ENCODE measurements around the gene TPP1.

The TPP1 gene

GRCh38 chr11:6616596-6617250, 2.5 kb downstream of the TPP1 start:
- TF ChIP-seq, protein P1, sequence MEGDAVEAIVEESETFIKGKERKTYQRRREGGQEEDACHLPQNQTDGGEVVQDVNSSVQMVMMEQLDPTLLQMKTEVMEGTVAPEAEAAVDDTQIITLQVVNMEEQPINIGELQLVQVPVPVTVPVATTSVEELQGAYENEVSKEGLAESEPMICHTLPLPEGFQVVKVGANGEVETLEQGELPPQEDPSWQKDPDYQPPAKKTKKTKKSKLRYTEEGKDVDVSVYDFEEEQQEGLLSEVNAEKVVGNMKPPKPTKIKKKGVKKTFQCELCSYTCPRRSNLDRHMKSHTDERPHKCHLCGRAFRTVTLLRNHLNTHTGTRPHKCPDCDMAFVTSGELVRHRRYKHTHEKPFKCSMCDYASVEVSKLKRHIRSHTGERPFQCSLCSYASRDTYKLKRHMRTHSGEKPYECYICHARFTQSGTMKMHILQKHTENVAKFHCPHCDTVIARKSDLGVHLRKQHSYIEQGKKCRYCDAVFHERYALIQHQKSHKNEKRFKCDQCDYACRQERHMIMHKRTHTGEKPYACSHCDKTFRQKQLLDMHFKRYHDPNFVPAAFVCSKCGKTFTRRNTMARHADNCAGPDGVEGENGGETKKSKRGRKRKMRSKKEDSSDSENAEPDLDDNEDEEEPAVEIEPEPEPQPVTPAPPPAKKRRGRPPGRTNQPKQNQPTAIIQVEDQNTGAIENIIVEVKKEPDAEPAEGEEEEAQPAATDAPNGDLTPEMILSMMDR (IDR thresholded peaks at IDR 0.05; ENCODE audit: low read length, missing control alignments): no peak
- H3K4me3 ChIP-seq (replicated peaks; ENCODE audit: low read depth, low read length): no peak overlapping the region
- no peak for DNase-seq (ENCODE audit: low read depth)

DNA sequence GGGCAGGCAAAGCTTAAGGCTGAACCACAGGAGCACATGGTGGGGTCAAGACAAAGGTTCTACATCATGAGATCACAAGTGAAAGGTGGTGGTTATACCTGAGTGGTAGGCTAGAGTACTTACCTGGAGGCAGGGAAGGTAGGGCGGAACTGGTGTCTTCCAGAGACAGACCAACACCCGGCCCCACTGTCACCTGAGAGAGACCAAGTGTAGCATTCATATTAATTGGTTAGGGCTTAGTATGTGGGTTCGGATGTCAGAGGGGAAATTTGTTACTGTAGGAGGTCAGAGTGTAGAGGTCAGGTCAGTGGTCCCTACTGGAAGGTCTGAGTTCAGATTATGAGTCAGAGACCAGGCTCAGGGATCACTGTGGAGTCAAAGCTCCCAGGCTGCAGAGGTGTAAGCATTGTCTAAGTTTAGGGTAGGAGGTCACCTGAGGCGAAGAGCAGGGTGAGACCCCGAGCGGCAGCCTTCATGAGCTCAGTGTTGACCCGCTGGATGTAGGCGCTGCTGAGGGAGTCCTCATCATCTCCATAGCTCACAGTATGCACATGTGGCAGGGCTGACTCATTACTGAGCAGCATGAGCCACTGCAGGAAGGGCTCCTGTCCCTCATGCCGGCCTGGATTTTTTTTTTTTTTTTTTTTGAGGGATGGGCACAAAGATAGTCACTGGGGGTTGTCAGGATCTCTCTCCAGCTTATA, 3.2 kb downstream of the TPP1 start:
- H3K4me3 ChIP-seq (replicated peaks; ENCODE audit: low read depth, low read length): no peak overlapping the region
- DNase-seq (ENCODE audit: low read depth): no peak
- TF ChIP-seq, protein P1 (IDR thresholded peaks at IDR 0.05; ENCODE audit: low read length, missing control alignments): no peak

- no peak overlapping the region for H3K4me3 ChIP-seq (replicated peaks; ENCODE audit: low read depth, low read length)
- DNase-seq (ENCODE audit: low read depth): no peak
- TF ChIP-seq, protein P1 (IDR thresholded peaks at IDR 0.05; ENCODE audit: low read length, missing control alignments): no peak
Observed at GRCh38 chr11:6615046-6615445, 4.2 kb downstream of the TPP1 start.

- no peak for DNase-seq (ENCODE audit: low read depth)
Observed at GRCh38 chr11:6614446-6614845, 4.8 kb downstream of the TPP1 start.

GRCh38 chr11:6613496-6613895, 5.7 kb downstream of the TPP1 start:
- no peak overlapping the region for H3K4me3 ChIP-seq (replicated peaks; ENCODE audit: low read depth, low read length)
- TF ChIP-seq, protein P1 (IDR thresholded peaks at IDR 0.05; ENCODE audit: low read length, missing control alignments): no peak
- DNase-seq (ENCODE audit: low read depth): no peak

More at GRCh38 chr11:6614446-6614845, 4.8 kb downstream of the TPP1 start:
- no peak overlapping the region for H3K4me3 ChIP-seq (replicated peaks; ENCODE audit: low read depth, low read length)
- TF ChIP-seq, protein P1 (IDR thresholded peaks at IDR 0.05; ENCODE audit: low read length, missing control alignments): no peak

DNA sequence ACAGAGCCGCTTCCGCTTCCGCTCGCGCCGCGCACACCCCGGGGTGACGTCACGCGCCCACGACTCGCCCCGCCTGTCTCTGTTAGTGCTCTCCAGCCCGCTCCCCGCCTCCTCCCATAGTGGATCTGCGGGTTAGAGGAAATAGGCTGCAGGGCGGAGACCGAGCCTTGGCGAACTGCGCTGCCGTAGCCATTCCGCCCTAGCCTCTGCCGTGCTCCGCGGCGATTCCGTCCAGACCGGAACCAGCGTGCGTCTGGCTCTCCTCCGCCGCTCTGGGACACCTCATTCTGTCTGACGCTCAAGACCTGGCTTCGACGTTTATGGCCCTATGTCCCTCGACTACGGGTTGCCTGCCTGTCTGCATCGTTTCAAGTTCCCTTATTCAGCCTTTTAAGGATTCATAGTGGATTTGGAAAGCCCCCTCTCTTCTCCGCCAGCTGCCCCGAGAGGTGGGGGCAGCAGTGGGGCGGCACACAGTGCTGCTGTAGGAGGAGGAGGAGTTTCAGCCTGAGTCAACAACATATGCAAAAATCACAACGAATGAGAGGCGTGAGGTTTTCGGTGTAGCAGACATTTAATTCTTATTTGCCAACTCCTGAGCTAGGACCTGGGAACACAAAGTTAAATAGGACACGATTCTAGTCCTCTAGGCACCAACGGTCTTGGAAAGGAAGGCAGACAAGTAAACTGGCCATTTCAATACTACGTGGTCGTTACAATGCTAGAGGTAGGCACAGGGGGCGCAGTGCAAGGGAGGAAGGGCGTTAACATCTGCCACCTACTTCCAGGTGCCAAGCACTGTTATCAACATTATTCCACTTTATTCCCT, 6.8 kb downstream of the TPP1 start, which contains the start of gene TAF10:
TSS of gene TAF10 (minus strand) at position 4 of the 829 bp plus-strand sequence. CDS start 27 bp downstream, outside the sequence.
- peak; percentile 97 for DNase-seq (ENCODE audit: low read depth)
- H3K4me3 ChIP-seq (replicated peaks; ENCODE audit: low read depth, low read length): peak within 1 kb of the TSS; percentile 66
- TF ChIP-seq, protein P1 (IDR thresholded peaks at IDR 0.05; ENCODE audit: low read length, missing control alignments): peak; percentile 52

Data from fibroblast of pulmonary artery (primary cell).